OCI-LY3 (cell line): Measurements from ENCODE around the gene B3GNT2.

ENCODE experiments used
- EZH2phosphoT487 ChIP-seq: fragments of 200-600 bp; shearing (Covaris generic); IDR thresholded peaks from 2 replicates; pipeline ENCODE4 v1.6.1; 2018; ENCODE audit warnings: antibody characterized with exemption, mixed run types, low read depth
- TF ChIP-seq, protein P1 (sequence below): fragments of 200-600, 300-600 bp; sonication (generic); IDR thresholded peaks from 2 replicates; pipeline ENCODE4 v1.5.1; 2014; ENCODE audit warnings: antibody characterized with exemption, low read length, low read depth

DNA sequence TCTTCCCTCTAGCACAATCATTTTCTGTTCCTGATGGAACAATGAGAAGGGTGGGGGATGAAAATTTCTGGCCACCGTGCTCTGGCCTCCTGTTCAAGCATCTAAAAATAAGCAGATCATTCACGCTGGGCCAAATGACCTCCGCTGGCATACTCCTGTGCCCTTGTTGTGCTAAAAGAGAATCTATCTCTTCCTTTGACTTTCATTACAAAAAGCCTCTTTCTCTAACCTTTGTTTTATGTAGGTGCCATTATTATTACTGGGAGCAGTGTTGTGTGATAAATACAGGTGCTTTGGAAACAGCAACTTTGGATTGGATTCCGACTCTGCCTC is 44.6 kb upstream of the B3GNT2 start:
- TF ChIP-seq EZH2phosphoT487 = no peak
- TF ChIP-seq, protein P1, sequence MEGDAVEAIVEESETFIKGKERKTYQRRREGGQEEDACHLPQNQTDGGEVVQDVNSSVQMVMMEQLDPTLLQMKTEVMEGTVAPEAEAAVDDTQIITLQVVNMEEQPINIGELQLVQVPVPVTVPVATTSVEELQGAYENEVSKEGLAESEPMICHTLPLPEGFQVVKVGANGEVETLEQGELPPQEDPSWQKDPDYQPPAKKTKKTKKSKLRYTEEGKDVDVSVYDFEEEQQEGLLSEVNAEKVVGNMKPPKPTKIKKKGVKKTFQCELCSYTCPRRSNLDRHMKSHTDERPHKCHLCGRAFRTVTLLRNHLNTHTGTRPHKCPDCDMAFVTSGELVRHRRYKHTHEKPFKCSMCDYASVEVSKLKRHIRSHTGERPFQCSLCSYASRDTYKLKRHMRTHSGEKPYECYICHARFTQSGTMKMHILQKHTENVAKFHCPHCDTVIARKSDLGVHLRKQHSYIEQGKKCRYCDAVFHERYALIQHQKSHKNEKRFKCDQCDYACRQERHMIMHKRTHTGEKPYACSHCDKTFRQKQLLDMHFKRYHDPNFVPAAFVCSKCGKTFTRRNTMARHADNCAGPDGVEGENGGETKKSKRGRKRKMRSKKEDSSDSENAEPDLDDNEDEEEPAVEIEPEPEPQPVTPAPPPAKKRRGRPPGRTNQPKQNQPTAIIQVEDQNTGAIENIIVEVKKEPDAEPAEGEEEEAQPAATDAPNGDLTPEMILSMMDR = no peak
